HepG2 (cell line): ENCODE measurements around the gene ANK3. TPM values are rescaled to one million over a fixed set of nuclear protein-coding genes. Genes with fewer than 3 reads are reported as not detected.

Experiments
- ATAC-seq: fragments of 200-7000 bp; cut with Tn5 transposase; 3 replicates; pipeline ENCODE4 v1.9.1; 2020; ENCODE audit warnings: mild to moderate bottlenecking, moderate library complexity
- BruUV-seq: library from RNA; stranded (reverse); fragments of 400-500 nt; replicated peaks from 2 replicates; lab custom pipeline; 2021; lab: Mats Ljungman, UMichigan
- CTCF ChIA-PET: fragments of 300-600 bp; formaldehyde crosslinking; extraction: SDS; loops from one replicate; lab custom pipeline; 2021; ENCODE audit warnings: low total read pairs, inconsistent platforms, low intra/inter-chr PET ratio; lab: Yijun Ruan, JAX
- POLR2A ChIA-PET: fragments of 350-600 bp; sonication (Branson Sonifier 250); formaldehyde crosslinking; loops from one replicate; lab custom pipeline; 2020; ENCODE audit warnings: antibody characterized with exemption, inconsistent platforms; lab: Yijun Ruan, JAX
- DNase-seq: peaks from one replicate; pipeline ENCODE4 v3.0.0-alpha.2; 2015; ENCODE audit warnings: low spot score
- FAIRE-seq: peaks from 3 replicates; lab custom pipeline; 2011; peaks lifted over from hg19 to GRCh38; lab: Jason Lieb, UNC
- H2AFZ ChIP-seq: one replicate; pipeline ENCODE4 v1.6.1; 2011; ENCODE audit warnings: low read length, inconsistent platforms
- H3K27ac ChIP-seq: fragments of 300-600 bp; 3 replicates; pipeline ENCODE4 v1.8.0; 2011; ENCODE audit warnings: mixed run types, mild to moderate bottlenecking, mixed read lengths, low read length, inconsistent platforms; ENCODE audit not compliant: insufficient read depth; ENCODE audit errors: extremely low read length
- H3K27me3 ChIP-seq, 2 experiments: fragments of 200-600 bp in 1 of 2; 2 replicates in 1 of 2; 3 replicates in 1 of 2; pipeline versions ENCODE4 v1.6.0 to v1.8.0; 2011; ENCODE audit warnings: low read length in 2 of 2, mild to moderate bottlenecking in 2 of 2, moderate library complexity in 2 of 2, inconsistent platforms in 1 of 2; ENCODE audit not compliant: insufficient read depth in 2 of 2, control insufficient read depth in 1 of 2
- H3K36me3 ChIP-seq, 2 experiments: fragments of 200-600 bp in 1 of 2; replicated peaks in 1 of 2; 2 replicates in 1 of 2; 3 replicates in 1 of 2; pipeline versions ENCODE4 v1.5.1 to v1.8.0; 2011; ENCODE audit warnings: low read length in 2 of 2, inconsistent platforms in 1 of 2; ENCODE audit not compliant: insufficient read depth in 2 of 2, control insufficient read depth in 1 of 2
- H3K4me1 ChIP-seq: 2 replicates; pipeline ENCODE4 v1.5.1; 2012; ENCODE audit warnings: low read length, inconsistent platforms; ENCODE audit not compliant: insufficient read depth
- H3K4me2 ChIP-seq: 2 replicates; pipeline ENCODE4 v1.6.0; 2011; ENCODE audit warnings: low read depth, low read length, inconsistent platforms
- H3K4me3 ChIP-seq, 3 experiments: fragments of 200-600 bp in 1 of 3; sonication (generic), shearing (Covaris generic) in 1 of 3; replicated peaks in 1 of 3; 2 replicates each; pipeline ENCODE4 v1.5.1; 2011 to 2016; ENCODE audit warnings: low read length in 3 of 3, inconsistent platforms in 2 of 3, low read depth in 2 of 3, mild to moderate bottlenecking in 2 of 3, control low read depth in 1 of 3, mixed read lengths in 1 of 3; ENCODE audit not compliant: insufficient read depth in 1 of 3
- H3K79me2 ChIP-seq: one replicate; pipeline ENCODE4 v1.6.1; 2011; ENCODE audit warnings: low read length, inconsistent platforms; ENCODE audit not compliant: insufficient read depth
- H3K9ac ChIP-seq: 2 replicates; pipeline ENCODE4 v1.6.0; 2011; ENCODE audit warnings: mild to moderate bottlenecking, low read depth, low read length, inconsistent platforms; ENCODE audit not compliant: insufficient read depth
- H3K9me3 ChIP-seq: 2 replicates; pipeline ENCODE4 v1.5.1; 2012; ENCODE audit warnings: mild to moderate bottlenecking, low read length
- H4K20me1 ChIP-seq: 2 replicates; pipeline ENCODE4 v1.6.0; 2011; ENCODE audit warnings: inconsistent platforms, mild to moderate bottlenecking, low read length, moderate library complexity; ENCODE audit not compliant: insufficient read depth
- CHD2 ChIP-seq: IDR thresholded peaks from 2 replicates; pipeline ENCODE4 v1.6.1; 2011; ENCODE audit warnings: low read depth, low read length, improper control_type of control experiment
- DPF2 ChIP-seq: sonication (generic); formaldehyde crosslinking; IDR thresholded peaks from 2 replicates; pipeline ENCODE4 v1.4.0; 2020; ENCODE audit warnings: mild to moderate bottlenecking, low read depth, missing genetic modification reagents, borderline replicate concordance
- HNF4G ChIP-seq, 2 experiments: sonication (generic) in 1 of 2; formaldehyde crosslinking in 1 of 2; IDR thresholded peaks; 2 replicates each; pipeline versions ENCODE4 v1.4.0 to v1.6.1; 2011 to 2020; ENCODE audit warnings: borderline replicate concordance in 2 of 2, low read depth in 2 of 2, mild to moderate bottlenecking in 2 of 2, low read length in 1 of 2, missing genetic modification reagents in 1 of 2, moderate library complexity in 1 of 2
- JDP2 ChIP-seq: sonication (generic); formaldehyde crosslinking; IDR thresholded peaks from 2 replicates; pipeline ENCODE4 v1.8.1; 2022; ENCODE audit warnings: missing genetic modification reagents, borderline replicate concordance
- KDM5B ChIP-seq: sonication (generic); formaldehyde crosslinking; IDR thresholded peaks from 2 replicates; pipeline ENCODE4 v1.4.0; 2020; ENCODE audit warnings: missing genetic modification reagents, mild to moderate bottlenecking, borderline replicate concordance
- MTF2 ChIP-seq: sonication (generic); formaldehyde crosslinking; IDR thresholded peaks from 2 replicates; pipeline ENCODE4 v1.5.0; 2020; ENCODE audit warnings: missing genetic modification reagents, borderline replicate concordance
- NFE2 ChIP-seq: sonication (generic); formaldehyde crosslinking; IDR thresholded peaks from 2 replicates; pipeline ENCODE4 v1.4.0; 2020; ENCODE audit warnings: missing genetic modification reagents
- NFKB2 ChIP-seq: sonication (generic); formaldehyde crosslinking; IDR thresholded peaks from 2 replicates; pipeline ENCODE4 v1.4.0; 2020; ENCODE audit warnings: missing genetic modification reagents, borderline replicate concordance
- ONECUT2 ChIP-seq: sonication (generic); formaldehyde crosslinking; IDR thresholded peaks from 2 replicates; pipeline ENCODE4 v1.4.0; 2020; ENCODE audit warnings: missing genetic modification reagents
- PATZ1 ChIP-seq: sonication (generic); formaldehyde crosslinking; IDR thresholded peaks from 2 replicates; pipeline ENCODE4 v1.4.0; 2020; ENCODE audit warnings: missing genetic modification reagents
- PCBP1 ChIP-seq: fragments of 200-400 bp; formaldehyde crosslinking; IDR thresholded peaks from 2 replicates; pipeline ENCODE4 v1.6.1; 2017; ENCODE audit warnings: mild to moderate bottlenecking, low read depth, low read length, borderline replicate concordance
- RBAK ChIP-seq: sonication (generic); formaldehyde crosslinking; IDR thresholded peaks from 2 replicates; pipeline ENCODE4 v1.5.1; 2020; ENCODE audit warnings: mild to moderate bottlenecking, missing genetic modification reagents
- SP4 ChIP-seq: sonication (generic); formaldehyde crosslinking; IDR thresholded peaks from 2 replicates; pipeline ENCODE4 v1.8.1; 2023; ENCODE audit warnings: mild to moderate bottlenecking, missing genetic modification reagents
- SRY ChIP-seq: sonication (generic); formaldehyde crosslinking; IDR thresholded peaks from 2 replicates; pipeline ENCODE4 v1.8.0; 2022; ENCODE audit warnings: mild to moderate bottlenecking, missing genetic modification reagents
- ZC3H4 ChIP-seq: sonication (generic); formaldehyde crosslinking; IDR thresholded peaks from 2 replicates; pipeline ENCODE4 v1.4.0; 2020; ENCODE audit warnings: missing genetic modification reagents, borderline replicate concordance
- ZNF138 ChIP-seq: sonication (generic); formaldehyde crosslinking; IDR thresholded peaks from 2 replicates; pipeline ENCODE4 v1.5.0; 2020; ENCODE audit warnings: mild to moderate bottlenecking, low read depth, missing genetic modification reagents
- ZNF574 ChIP-seq: sonication (generic); formaldehyde crosslinking; IDR thresholded peaks from 2 replicates; pipeline ENCODE4 v1.4.0; 2020; ENCODE audit warnings: missing genetic modification reagents
- ZNF614 ChIP-seq: IDR thresholded peaks from 2 replicates; pipeline ENCODE4 v1.6.1; 2018; ENCODE audit warnings: missing biosample characterization, missing genetic modification reagents, inconsistent platforms, borderline replicate concordance
- ZSCAN21 ChIP-seq: sonication (generic); formaldehyde crosslinking; IDR thresholded peaks from 2 replicates; pipeline ENCODE4 v1.8.0; 2022; ENCODE audit warnings: mild to moderate bottlenecking, missing genetic modification reagents, moderate library complexity, borderline replicate concordance
- in situ Hi-C: cut with HindIII; loops from 2 replicates; pipeline ENCODE4 v1.10.0; 2017; ENCODE audit warnings: low pct_unique_long_range_greater_than_20kb; ENCODE audit not compliant: extremely low pct_ligation_motif_present
- intact Hi-C: fragments of 100-400 bp; cut with micrococcal nuclease; formaldehyde crosslinking; loops from one replicate; pipeline ENCODE4 v1.10.0; 2022; ENCODE audit not compliant: unreplicated experiment
- polyA plus RNA-seq, 8 experiments: library from polyadenylated mRNA; depleted of rRNA in 3 of 8; stranded (reverse) in 7 of 8; unstranded in 1 of 8; fragments of >200 nt; fragmentation: Illumina TruSeq in 4 of 8; extraction: Trizol in 4 of 8; gene quantifications; 2 replicates each; pipeline versions ENCODE4 v1.2.1 to v1.2.3, GENCODE V29; 2011 to 2016; ENCODE audit warnings: low read depth in 4 of 8, missing spikeins in 1 of 8, mixed read lengths in 1 of 8; ENCODE audit not compliant: insufficient read depth in 1 of 8
- total RNA-seq, 5 experiments: library from RNA; depleted of rRNA; stranded (reverse); fragments of >200 nt; fragmentation: Illumina TruSeq; extraction: Trizol; gene quantifications; 2 replicates each; pipeline ENCODE4 v1.2.3, GENCODE V29; 2016; ENCODE audit warnings: low read depth in 1 of 5

Gene ANK3
- total and polyA plus RNA-seq, 2 of the 13 experiments (the other 11 are each of a cell fraction or from before 2014, with no cell fraction given): not detected

DNA sequence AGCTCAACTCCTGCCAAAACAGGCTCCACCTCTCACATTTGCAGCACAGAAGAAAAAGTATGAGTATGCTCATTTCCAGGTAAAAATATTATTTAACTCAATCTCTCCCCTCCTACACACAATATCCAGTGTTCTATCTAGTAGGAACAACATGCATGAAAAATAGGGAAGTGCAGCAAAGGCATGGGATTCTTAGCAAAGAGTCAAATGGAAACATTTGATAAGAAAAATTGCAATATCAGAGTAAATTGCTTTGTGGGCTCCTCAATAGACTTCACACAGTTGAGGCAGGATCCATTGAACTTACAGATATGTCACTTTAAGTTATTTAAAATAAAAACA is 150.9 kb downstream of the ANK3 start:
- CTCF ChIA-PET: interaction anchor here (0.8 kb wide), 1 partner anchor 196 kb away, joined by 3 read pairs; no protein-coding TSS in a partner anchor
- Histone ChIP-seq H3K9ac (no peak overlapping the region), H3K27me3 (no peaks in the 10 kb centered on the region), H2AFZ (no peak overlapping the region), H3K4me2 (no peak overlapping the region)
- in situ Hi-C loops: no loop called here
- TF ChIP-seq ZSCAN21 (CRISPR knock-in tag) (no peak), PATZ1 (CRISPR knock-in tag) (no peak), DPF2 (CRISPR knock-in tag) (no peak), NFE2 (CRISPR knock-in tag) (no peak), HNF4G (IDR thresholded peaks at IDR 0.05; ENCODE audit: borderline replicate concordance, low read depth, low read length) (no peak), HNF4G (CRISPR knock-in tag; IDR thresholded peaks at IDR 0.05; ENCODE audit: borderline replicate concordance, low read depth) (no peak), MTF2 (CRISPR knock-in tag) (no peak), SP4 (CRISPR knock-in tag) (no peak), PCBP1 (no peak), JDP2 (CRISPR knock-in tag) (no peak), ZNF574 (CRISPR knock-in tag) (no peak), RBAK (CRISPR knock-in tag) (no peak), NFKB2 (CRISPR knock-in tag) (no peak), CHD2 (no peak), KDM5B (CRISPR knock-in tag) (no peak), ZC3H4 (CRISPR knock-in tag) (no peak), ZNF614 (no peak), ZNF138 (CRISPR knock-in tag) (no peak), ONECUT2 (CRISPR knock-in tag) (no peak), SRY (no peak)
- TF ChIP-seq, all 625 proteins: peak for 0
- H3K36me3 ChIP-seq: no peaks in the 10 kb centered on the region
- no peaks in the 10 kb centered on the region for H4K20me1 ChIP-seq
- H3K27ac ChIP-seq: no peak overlapping the region
- DNase-seq (no peak), FAIRE-seq (no peak), ATAC-seq (no peak)
- BruUV-seq: no TSS peak
- H3K4me3 ChIP-seq: no peak overlapping the region
- H3K79me2 ChIP-seq: no peaks in the 10 kb centered on the region
- intact Hi-C loops: no loop called here
- no peaks in the 10 kb centered on the region for H3K9me3 ChIP-seq
- POLR2A ChIA-PET: no interaction called here
- H3K4me1 ChIP-seq: no peaks in the 10 kb centered on the region
